IPS-18c (cell line): ENCODE results near the gene STXBP6.
"Not testable (repeated sequence)": the region's sequence is repeated elsewhere in the genome, so short reads cannot be mapped to it uniquely, and the experiment has no call there.

ENCODE experiments used
- H3K4me3 ChIP-seq: 2 replicates; pipeline ENCODE4 v1.7.0; 2013; ENCODE audit warnings: low read depth, mild to moderate bottlenecking, low read length, moderate library complexity; ENCODE audit not compliant: insufficient read depth
- H3K9me3 ChIP-seq: one replicate; pipeline ENCODE4 v1.6.1; 2013; ENCODE audit warnings: mild to moderate bottlenecking, low read length, moderate library complexity; ENCODE audit not compliant: control insufficient read depth, insufficient read depth

Gene STXBP6

GRCh38 chr14:24978862-24979724, 70.9 kb downstream of the STXBP6 start:
- Histone ChIP-seq H3K9me3 (no peaks in the 10 kb centered on the region), H3K4me3 (no peak overlapping the region)

- Histone ChIP-seq H3K9me3 (no peaks in the 10 kb centered on the region), H3K4me3 (no peak overlapping the region)
These were observed 73.3 kb downstream of the STXBP6 start for GRCh38 chr14:24976602-24977001.

- Histone ChIP-seq H3K4me3 (no peak overlapping the region), H3K9me3 (no peaks in the 10 kb centered on the region)
These were observed 74.6 kb downstream of the STXBP6 start for GRCh38 chr14:24975393-24975792.

- Histone ChIP-seq H3K9me3 (no peaks in the 10 kb centered on the region), H3K4me3 (no peak overlapping the region)
These were observed 75.2 kb downstream of the STXBP6 start for GRCh38 chr14:24974591-24975374.

- Histone ChIP-seq H3K4me3 (no peak overlapping the region), H3K9me3 (no peaks in the 10 kb centered on the region)
These were observed 77.1 kb downstream of the STXBP6 start for GRCh38 chr14:24972844-24973243.

- no peaks in the 10 kb centered on the region for H3K9me3 ChIP-seq
These were observed 78.7 kb downstream of the STXBP6 start for GRCh38 chr14:24971255-24971654.

GRCh38 chr14:24966579-24966964, 83.4 kb downstream of the STXBP6 start:
- no peak overlapping the region for H3K4me3 ChIP-seq

More at GRCh38 chr14:24971255-24971654, 78.7 kb downstream of the STXBP6 start:
- no peak overlapping the region for H3K4me3 ChIP-seq

GRCh38 chr14:24965934-24966578, 83.9 kb downstream of the STXBP6 start:
- no peak overlapping the region for H3K4me3 ChIP-seq
- no peaks in the 10 kb centered on the region for H3K9me3 ChIP-seq

More at GRCh38 chr14:24966579-24966964, 83.4 kb downstream of the STXBP6 start:
- H3K9me3 ChIP-seq: no peaks in the 10 kb centered on the region

GRCh38 chr14:24965578-24965933, 84.4 kb downstream of the STXBP6 start:
- H3K9me3 ChIP-seq: no peaks in the 10 kb centered on the region
- H3K4me3 ChIP-seq: no peak overlapping the region

- Histone ChIP-seq H3K9me3 (no peaks in the 10 kb centered on the region), H3K4me3 (no peak overlapping the region)
These were observed 85.4 kb downstream of the STXBP6 start for GRCh38 chr14:24964591-24964990.

GRCh38 chr14:24964048-24964447, 85.9 kb downstream of the STXBP6 start:
- H3K9me3 ChIP-seq: no peaks in the 10 kb centered on the region
- no peak overlapping the region for H3K4me3 ChIP-seq

GRCh38 chr14:24962118-24962517, 87.8 kb downstream of the STXBP6 start:
- H3K9me3 ChIP-seq, H3K4me3 ChIP-seq: not testable (repeated sequence)

GRCh38 chr14:24960816-24961215, 89.1 kb downstream of the STXBP6 start:
- no peak overlapping the region for H3K4me3 ChIP-seq
- H3K9me3 ChIP-seq: no peaks in the 10 kb centered on the region

- H3K4me3 ChIP-seq: no peak overlapping the region
- no peaks in the 10 kb centered on the region for H3K9me3 ChIP-seq
These were observed 90.1 kb downstream of the STXBP6 start for GRCh38 chr14:24959791-24960331.

GRCh38 chr14:24958271-24958670, 91.7 kb downstream of the STXBP6 start:
- Histone ChIP-seq H3K4me3 (no peak overlapping the region), H3K9me3 (no peaks in the 10 kb centered on the region)

- no peaks in the 10 kb centered on the region for H3K9me3 ChIP-seq
- no peak overlapping the region for H3K4me3 ChIP-seq
These were observed 92.1 kb downstream of the STXBP6 start for GRCh38 chr14:24957814-24958213.

GRCh38 chr14:24956104-24956503, 93.8 kb downstream of the STXBP6 start:
- H3K9me3 ChIP-seq: no peaks in the 10 kb centered on the region
- H3K4me3 ChIP-seq: no peak overlapping the region

- no peak overlapping the region for H3K4me3 ChIP-seq
These were observed 95.3 kb downstream of the STXBP6 start for GRCh38 chr14:24954700-24955037.

More at GRCh38 chr14:24954700-24955037, 95.3 kb downstream of the STXBP6 start:
- H3K9me3 ChIP-seq: no peaks in the 10 kb centered on the region
